ENCODE measurements around the gene GPBP1.

Gene GPBP1

DNA sequence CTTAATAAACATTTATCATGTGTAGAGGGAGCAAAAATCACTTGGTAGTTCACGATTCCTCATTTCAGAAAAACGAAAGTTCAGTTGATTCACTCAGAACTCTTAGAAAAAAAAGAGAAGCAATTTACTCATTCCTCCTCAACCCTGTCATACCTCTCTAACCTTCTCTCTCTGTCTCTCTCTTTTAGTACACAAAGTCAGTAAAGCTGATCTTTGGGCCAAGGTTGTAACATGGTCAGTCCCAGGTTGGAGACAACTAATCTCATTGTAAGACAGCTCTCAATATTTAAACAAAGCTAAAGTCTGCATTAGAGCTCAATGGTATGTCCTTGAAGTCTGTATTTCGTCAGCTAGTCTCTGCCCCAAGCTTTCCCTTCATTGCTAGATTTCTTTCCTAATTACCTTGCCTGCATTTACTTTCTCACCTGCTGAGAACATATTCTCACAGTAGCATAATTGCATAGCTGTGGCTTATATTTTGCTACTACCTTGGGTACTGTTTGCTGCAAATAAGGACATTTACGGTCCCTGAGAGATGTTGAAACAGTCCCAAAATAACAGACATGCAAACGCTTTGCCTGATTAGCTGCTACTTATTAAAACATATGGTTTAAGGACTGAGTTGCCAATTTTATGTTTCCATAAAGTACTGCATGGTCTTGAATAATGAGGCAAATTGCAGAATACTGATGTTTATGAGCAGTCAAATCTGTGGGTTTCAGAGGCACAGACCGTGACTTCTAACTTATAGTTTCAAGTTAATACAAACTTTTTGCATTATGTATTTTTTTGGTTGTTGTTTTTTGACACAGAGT, 138.3 kb downstream of the GPBP1 start:
- no peaks in the 10 kb centered on the region for H3K9me3 ChIP-seq (ENCODE audit: low read length)
- H2AFZ ChIP-seq (ENCODE audit: low read depth, low read length): no peak overlapping the region
- H3K4me1 ChIP-seq (ENCODE audit: insufficient read depth, low read length): no peaks in the 10 kb centered on the region
- H3K27me3 ChIP-seq (ENCODE audit: insufficient read depth, low read length): no peaks in the 10 kb centered on the region
- H3K36me3 ChIP-seq (ENCODE audit: insufficient read depth, low read length): no peaks in the 10 kb centered on the region
- H3K4me3 ChIP-seq (ENCODE audit: low read length): no peak overlapping the region

- Histone ChIP-seq H3K4me3 (ENCODE audit: low read length) (no peak overlapping the region), H3K9me3 (ENCODE audit: low read length) (no peaks in the 10 kb centered on the region), H3K36me3 (ENCODE audit: insufficient read depth, low read length) (no peaks in the 10 kb centered on the region), H3K4me1 (ENCODE audit: insufficient read depth, low read length) (no peaks in the 10 kb centered on the region), H3K27me3 (ENCODE audit: insufficient read depth, low read length) (no peaks in the 10 kb centered on the region), H2AFZ (ENCODE audit: low read depth, low read length) (no peak overlapping the region)
Observed at GRCh38 chr5:57313716-57314115, 139.9 kb downstream of the GPBP1 start.

All from neuron (in vitro differentiated cells).